IMR-90 (cell line): ENCODE data around the gene H19. TPM values are rescaled to one million over a fixed set of nuclear protein-coding genes. Genes with fewer than 3 reads are reported as not detected.

Experiments
- ATAC-seq: fragments of 200-7000 bp; cut with Tn5 transposase; 2 replicates; pipeline ENCODE4 v1.9.1; 2020; ENCODE audit warnings: low read depth, mild to moderate bottlenecking, moderate library complexity
- BruUV-seq: library from RNA; stranded (reverse); fragments of 400-500 nt; replicated peaks from 2 replicates; lab custom pipeline; 2021; lab: Mats Ljungman, UMichigan
- CTCF ChIA-PET: fragments of 300-600 bp; formaldehyde crosslinking; extraction: SDS; loops from one replicate; lab custom pipeline; 2021; ENCODE audit warnings: antibody characterized with exemption; lab: Yijun Ruan, JAX
- POLR2A ChIA-PET: fragments of 300-600 bp; sonication (Branson Sonifier 250); formaldehyde crosslinking; loops from one replicate; lab custom pipeline; 2022; ENCODE audit warnings: antibody characterized with exemption; ENCODE audit not compliant: unreplicated experiment; lab: Charles Lee
- DNase-seq: peaks from one replicate; pipeline ENCODE4 v3.0.0; 2013
- H2AFZ ChIP-seq: replicated peaks from 2 replicates; pipeline ENCODE3; 2013; ENCODE audit warnings: low read length, mild to moderate bottlenecking; ENCODE audit not compliant: poor library complexity
- H2AK5ac ChIP-seq: 2 replicates; pipeline ENCODE4 v1.6.1; 2013; ENCODE audit warnings: low read depth, low read length, inconsistent platforms
- H2AK9ac ChIP-seq: replicated peaks from 2 replicates; pipeline ENCODE3; 2013; ENCODE audit warnings: mild to moderate bottlenecking, low read depth, low read length, moderate library complexity; ENCODE audit not compliant: poor library complexity
- H2BK120ac ChIP-seq: 2 replicates; pipeline ENCODE4 v1.6.1; 2013; ENCODE audit warnings: low read depth, low read length, inconsistent platforms
- H2BK15ac ChIP-seq: 3 replicates; pipeline ENCODE4 v1.6.1; 2013; ENCODE audit warnings: low read depth, low read length, inconsistent platforms
- H2BK20ac ChIP-seq: 2 replicates; pipeline ENCODE4 v1.6.1; 2013; ENCODE audit warnings: low read depth, mild to moderate bottlenecking, inconsistent platforms, low read length, moderate library complexity
- H2BK5ac ChIP-seq: 2 replicates; pipeline ENCODE4 v1.6.1; 2013; ENCODE audit warnings: mild to moderate bottlenecking, low read depth, low read length, inconsistent platforms; ENCODE audit not compliant: poor library complexity, severe bottlenecking
- H3K14ac ChIP-seq: replicated peaks from 2 replicates; pipeline ENCODE4 v1.6.1; 2013; ENCODE audit warnings: low read depth, low read length, inconsistent platforms
- H3K18ac ChIP-seq: 2 replicates; pipeline ENCODE4 v1.6.1; 2013; ENCODE audit warnings: low read depth, low read length, control low read depth
- H3K23ac ChIP-seq: 2 replicates; pipeline ENCODE4 v1.6.1; 2013; ENCODE audit warnings: low read depth, low read length, inconsistent platforms
- H3K27ac ChIP-seq: 2 replicates; pipeline ENCODE4 v1.5.1; 2013; ENCODE audit warnings: mild to moderate bottlenecking, control low read depth, low read length; ENCODE audit not compliant: insufficient read depth
- H3K27me3 ChIP-seq: 2 replicates; pipeline ENCODE4 v1.6.1; 2013; ENCODE audit warnings: low read length; ENCODE audit not compliant: control insufficient read depth, insufficient read depth
- H3K36me3 ChIP-seq: 2 replicates; pipeline ENCODE4 v1.6.1; 2013; ENCODE audit warnings: low read length, mixed read lengths; ENCODE audit not compliant: control insufficient read depth, insufficient read depth
- H3K4ac ChIP-seq: 2 replicates; pipeline ENCODE4 v1.6.1; 2013; ENCODE audit warnings: low read depth, low read length, inconsistent platforms
- H3K4me1 ChIP-seq: 2 replicates; pipeline ENCODE4 v1.6.1; 2013; ENCODE audit warnings: low read length, mixed read lengths; ENCODE audit not compliant: control insufficient read depth, insufficient read depth
- H3K4me2 ChIP-seq: 2 replicates; pipeline ENCODE4 v1.6.1; 2013; ENCODE audit warnings: low read depth, mild to moderate bottlenecking, control low read depth, low read length, moderate library complexity
- H3K4me3 ChIP-seq: 2 replicates; pipeline ENCODE4 v1.5.1; 2013; ENCODE audit warnings: low read depth, mild to moderate bottlenecking, control low read depth, low read length, moderate library complexity; ENCODE audit not compliant: insufficient read depth
- H3K56ac ChIP-seq: 2 replicates; pipeline ENCODE4 v1.6.1; 2013; ENCODE audit warnings: low read length, inconsistent platforms; ENCODE audit not compliant: insufficient read depth; ENCODE audit errors: extremely low read depth
- H3K79me1 ChIP-seq, 2 experiments: 2 replicates each; pipeline ENCODE4 v1.6.1; 2013; ENCODE audit warnings: low read length in 2 of 2, inconsistent platforms in 1 of 2, low read depth in 1 of 2
- H3K9ac ChIP-seq: 2 replicates; pipeline ENCODE4 v1.6.1; 2013; ENCODE audit warnings: low read depth, low read length, control low read depth
- H3K9me1 ChIP-seq: 2 replicates; pipeline ENCODE4 v1.6.1; 2013; ENCODE audit warnings: low read length, inconsistent platforms; ENCODE audit not compliant: insufficient read depth
- H3K9me3 ChIP-seq: 2 replicates; pipeline ENCODE4 v1.6.1; 2013; ENCODE audit warnings: low read length; ENCODE audit not compliant: control insufficient read depth, insufficient read depth
- H4K20me1 ChIP-seq: 2 replicates; pipeline ENCODE4 v1.6.1; 2013; ENCODE audit warnings: low read length, inconsistent platforms; ENCODE audit not compliant: insufficient read depth
- H4K5ac ChIP-seq: 2 replicates; pipeline ENCODE4 v1.6.1; 2013; ENCODE audit warnings: mild to moderate bottlenecking, low read depth, low read length, control low read depth
- H4K8ac ChIP-seq, 2 experiments: 2 replicates each; pipeline ENCODE4 v1.6.1; 2013; ENCODE audit warnings: low read depth in 2 of 2, low read length in 2 of 2, control low read depth in 1 of 2, inconsistent platforms in 1 of 2
- H4K91ac ChIP-seq: 2 replicates; pipeline ENCODE4 v1.6.1; 2013; ENCODE audit warnings: low read depth, low read length, inconsistent platforms; ENCODE audit not compliant: insufficient read depth
- NFE2L2 ChIP-seq: fragments of 150-350 bp; IDR thresholded peaks from 2 replicates; pipeline ENCODE4 v1.6.1; 2016; ENCODE audit warnings: low read depth, mild to moderate bottlenecking, low read length
- SMC3 ChIP-seq: fragments of 150-350 bp; IDR thresholded peaks from 2 replicates; pipeline ENCODE4 v1.6.1; 2016; ENCODE audit warnings: low read depth, mild to moderate bottlenecking, antibody characterized with exemption, low read length, moderate library complexity
- WGBS, 2 experiments: methylation state at CpG; one replicate each; pipeline versions ENCODE4 v1.1.5 to v1.1.7; 2013; ENCODE audit warnings: missing lambda C conversion rate in 2 of 2; ENCODE audit not compliant: insufficient read length in 1 of 2; ENCODE audit errors: extremely low coverage in 2 of 2; 5-methylcytosine and 5-hydroxymethylcytosine counted together
- dilution Hi-C: fragments of 300-500 bp; cut with HindIII; formaldehyde crosslinking; loops from one replicate; pipeline ENCODE4 v1.14.3; 2018; ENCODE audit warnings: low sequenced_read_pairs; ENCODE audit not compliant: unreplicated experiment
- in situ Hi-C: fragments of 300-500 bp; cut with MboI; formaldehyde crosslinking; loops from 3 replicates; pipeline ENCODE4 v1.14.3; 2019; ENCODE audit warnings: low sequenced_read_pairs, inconsistent platforms, mixed read lengths
- intact Hi-C: fragments of 100-400 bp; cut with micrococcal nuclease; formaldehyde crosslinking; loops from 2 replicates; pipeline ENCODE4 v1.10.0; 2022
- polyA plus RNA-seq, 3 experiments: library from polyadenylated mRNA; depleted of rRNA; stranded (reverse); fragments of >200 nt; gene quantifications; 2 replicates each; pipeline ENCODE4 v1.2.3, GENCODE V29; 2012; ENCODE audit warnings: low replicate concordance in 1 of 3
- total RNA-seq: library from RNA; depleted of rRNA; stranded (reverse); fragments of >200 nt; gene quantifications from 2 replicates; pipeline ENCODE4 v1.2.3, GENCODE V29; 2012

The H19 gene
- total and polyA plus RNA-seq, 2 of the 4 experiments (the other 2 are of a cell fraction): 0.41 TPM; not detected in 1

GRCh38 chr11:2035382-2035781, 37.7 kb upstream of the H19 start:
- in situ Hi-C loops: no loop called here
- H3K4me2 ChIP-seq: no peak overlapping the region
- H3K27me3 ChIP-seq: no peaks in the 10 kb centered on the region
- H2AK9ac ChIP-seq: no peak overlapping the region
- no peak overlapping the region for H2BK20ac ChIP-seq
- H3K9ac ChIP-seq: no peak overlapping the region
- H3K4me1 ChIP-seq: no peaks in the 10 kb centered on the region
- ATAC-seq: no peak
- H3K79me1 ChIP-seq: no peaks in the 10 kb centered on the region
- intact Hi-C loops: no loop called here
- no peaks in the 10 kb centered on the region for H4K20me1 ChIP-seq
- no peak overlapping the region for H4K5ac ChIP-seq
- H4K91ac ChIP-seq: no peak overlapping the region
- H3K9me1 ChIP-seq: no peaks in the 10 kb centered on the region
- TF ChIP-seq NFE2L2 (no peak), SMC3 (no peak)
- no peak overlapping the region for H3K56ac ChIP-seq
- no peak overlapping the region for H3K14ac ChIP-seq
- H3K36me3 ChIP-seq: no peaks in the 10 kb centered on the region
- no peaks in the 10 kb centered on the region for H3K9me3 ChIP-seq
- BruUV-seq: no TSS peak
- no CpG with 5 or more reads among the region's 14 CpGs for WGBS, 2 experiments
- no peak overlapping the region for H3K18ac ChIP-seq
- no peak overlapping the region for H3K4me3 ChIP-seq
- no peak overlapping the region for H3K27ac ChIP-seq
- no peak overlapping the region for H4K8ac ChIP-seq
- H2AFZ ChIP-seq: no peak overlapping the region
- H2BK120ac ChIP-seq: no peak overlapping the region
- dilution Hi-C loops: no loop called here
- H2AK5ac ChIP-seq: no peak overlapping the region
- H2BK5ac ChIP-seq: no peak overlapping the region
- POLR2A ChIA-PET: interaction anchor here (0.6 kb wide), 1 partner anchor 116 kb away, joined by 3 read pairs; no protein-coding TSS in a partner anchor
- no peak overlapping the region for H3K23ac ChIP-seq
- no peak overlapping the region for H2BK15ac ChIP-seq
- CTCF ChIA-PET: interaction anchor here (4.9 kb wide), 1 partner anchor 116 kb away, joined by 98 read pairs; no protein-coding TSS in a partner anchor
- H3K4ac ChIP-seq: no peak overlapping the region
- no peak for DNase-seq
